NOMO-1 (cell line): ENCODE measurements around the gene KCNK4.
"Not testable (repeated sequence)": the region's sequence is repeated elsewhere in the genome, so short reads cannot be mapped to it uniquely, and the experiment has no call there.

Experiments
- DNase-seq, 2 experiments: peaks; one replicate each; lab custom pipeline; 2025; ENCODE audit not compliant: unreplicated experiment in 2 of 2; lab: John Stamatoyannopoulos, UW

The KCNK4 gene

GRCh38 chr11:64291262-64291751 lies at the start of gene KCNK4:
Gene KCNK4 (plus strand): TSS chr11:64291302. CDS start chr11:64293019, 1,717 bp downstream.
- no peak for DNase-seq

DNA sequence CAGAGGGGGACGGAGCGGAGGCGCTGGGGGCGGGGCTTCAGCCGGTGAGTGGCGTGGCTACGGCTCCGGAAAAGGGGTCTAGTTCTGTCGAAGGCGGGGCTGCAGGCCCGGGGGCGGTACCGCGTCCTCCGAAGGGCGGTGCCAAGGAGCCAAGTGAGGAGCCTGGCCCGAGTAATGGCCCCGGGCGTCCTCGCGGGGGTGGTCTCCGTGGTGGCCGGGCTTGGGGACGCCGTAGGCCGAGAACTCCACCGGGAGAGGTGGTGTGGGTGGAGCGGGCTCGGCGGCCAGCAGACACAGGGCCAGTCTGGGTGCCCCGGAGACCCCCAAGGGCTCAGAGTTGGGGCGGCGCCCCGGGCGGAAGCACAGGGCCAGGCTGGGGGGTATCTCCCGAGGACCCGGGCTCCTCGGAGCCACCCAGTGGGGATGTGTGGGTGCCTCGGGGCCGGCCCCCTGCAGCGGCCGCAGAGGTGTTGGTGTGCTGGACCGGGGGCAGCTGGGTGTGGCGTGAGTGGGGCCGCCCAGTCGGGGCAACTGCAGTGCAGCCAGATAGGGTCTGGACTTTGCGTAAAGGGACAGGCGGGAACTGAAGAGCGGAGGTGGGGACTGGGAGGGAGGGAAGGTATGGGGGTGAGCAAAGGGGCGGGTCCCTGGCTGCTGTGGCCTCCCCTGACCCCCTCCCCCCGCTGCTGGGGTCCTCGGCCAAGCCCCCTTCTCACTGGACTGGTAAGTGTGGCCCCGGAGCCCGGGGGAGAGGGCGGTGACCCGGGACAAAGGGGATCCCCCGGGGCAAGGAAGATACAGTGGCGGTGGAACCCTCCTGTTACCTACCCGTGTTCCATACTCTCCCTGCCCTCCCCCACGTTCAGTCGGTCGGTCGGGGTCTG lies 49.4 kb upstream of the KCNK4 start:
- peak in 1 of 2 experiments; percentile 97 for DNase-seq

DNA sequence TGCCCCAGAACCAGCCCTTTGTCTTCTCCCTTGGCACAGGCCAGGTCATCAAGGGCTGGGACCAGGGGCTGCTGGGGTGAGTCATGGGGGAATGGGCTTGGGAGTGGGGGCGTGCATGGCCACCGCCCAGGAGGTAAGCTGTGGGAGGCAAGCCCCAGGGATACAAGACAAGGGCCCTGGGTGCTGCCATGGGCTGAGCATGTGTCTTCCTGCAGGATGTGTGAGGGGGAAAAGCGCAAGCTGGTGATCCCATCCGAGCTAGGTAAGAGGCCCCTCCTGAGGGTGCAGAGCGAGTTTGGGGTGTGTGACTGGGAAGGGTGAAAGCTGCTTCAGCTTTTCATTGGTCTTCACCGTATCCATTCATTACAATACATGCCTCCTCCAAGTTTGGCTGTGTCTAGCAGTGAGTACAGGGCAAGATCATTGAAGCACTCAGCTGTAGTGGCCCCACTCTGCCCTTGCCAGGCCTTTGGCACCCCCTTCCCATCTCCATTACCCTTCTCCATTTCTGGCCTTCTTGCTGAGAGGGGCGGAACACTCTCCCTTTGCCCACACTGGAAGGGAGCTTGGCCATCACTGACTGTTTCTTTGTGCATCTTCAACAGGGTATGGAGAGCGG lies 47.8 kb upstream of the KCNK4 start:
- no peak for DNase-seq

DNA sequence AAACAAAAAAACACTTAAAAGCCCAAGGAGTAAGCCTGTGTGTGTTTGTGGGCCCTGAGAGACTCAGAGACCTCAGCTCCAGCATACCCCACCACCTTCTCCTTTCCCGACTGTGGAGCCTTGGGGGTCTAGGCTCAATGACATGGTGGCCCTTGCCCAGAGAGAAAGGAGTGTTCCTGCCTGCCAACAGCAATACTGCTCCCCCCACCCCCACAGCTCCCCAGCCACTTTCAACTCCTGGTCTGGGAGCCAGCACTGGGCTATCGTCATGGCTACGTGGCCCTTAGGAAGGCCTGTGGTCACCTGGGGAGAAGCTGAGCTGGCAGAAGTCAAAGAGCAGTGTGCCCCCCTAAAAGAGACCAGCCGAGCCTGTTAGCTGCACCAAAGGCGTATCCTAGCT lies 47.0 kb upstream of the KCNK4 start:
- no peak for DNase-seq

DNA sequence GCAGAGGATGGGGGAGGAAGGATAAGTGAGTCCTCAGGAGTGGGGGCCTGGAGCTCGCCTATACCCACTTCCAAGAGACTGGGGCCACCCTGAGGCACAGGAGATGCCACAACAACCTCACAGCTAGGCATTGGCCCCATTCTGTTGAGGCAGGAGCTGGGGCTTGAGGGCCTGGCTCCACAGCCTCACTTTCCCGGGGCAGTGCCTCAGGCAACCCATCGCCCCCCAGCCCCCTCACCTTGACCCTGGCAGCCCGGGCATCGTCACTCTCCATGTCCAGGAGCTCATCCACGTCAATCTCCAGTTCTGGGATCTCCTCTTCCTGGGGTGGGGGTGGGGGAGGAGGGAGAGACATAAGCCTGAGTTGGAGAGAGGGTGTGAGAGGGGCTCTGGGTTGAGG lies 46.1 kb upstream of the KCNK4 start:
- no peak for DNase-seq

- DNase-seq: no peak
Observed at GRCh38 chr11:64245401-64245796, 45.7 kb upstream of the KCNK4 start.

DNA sequence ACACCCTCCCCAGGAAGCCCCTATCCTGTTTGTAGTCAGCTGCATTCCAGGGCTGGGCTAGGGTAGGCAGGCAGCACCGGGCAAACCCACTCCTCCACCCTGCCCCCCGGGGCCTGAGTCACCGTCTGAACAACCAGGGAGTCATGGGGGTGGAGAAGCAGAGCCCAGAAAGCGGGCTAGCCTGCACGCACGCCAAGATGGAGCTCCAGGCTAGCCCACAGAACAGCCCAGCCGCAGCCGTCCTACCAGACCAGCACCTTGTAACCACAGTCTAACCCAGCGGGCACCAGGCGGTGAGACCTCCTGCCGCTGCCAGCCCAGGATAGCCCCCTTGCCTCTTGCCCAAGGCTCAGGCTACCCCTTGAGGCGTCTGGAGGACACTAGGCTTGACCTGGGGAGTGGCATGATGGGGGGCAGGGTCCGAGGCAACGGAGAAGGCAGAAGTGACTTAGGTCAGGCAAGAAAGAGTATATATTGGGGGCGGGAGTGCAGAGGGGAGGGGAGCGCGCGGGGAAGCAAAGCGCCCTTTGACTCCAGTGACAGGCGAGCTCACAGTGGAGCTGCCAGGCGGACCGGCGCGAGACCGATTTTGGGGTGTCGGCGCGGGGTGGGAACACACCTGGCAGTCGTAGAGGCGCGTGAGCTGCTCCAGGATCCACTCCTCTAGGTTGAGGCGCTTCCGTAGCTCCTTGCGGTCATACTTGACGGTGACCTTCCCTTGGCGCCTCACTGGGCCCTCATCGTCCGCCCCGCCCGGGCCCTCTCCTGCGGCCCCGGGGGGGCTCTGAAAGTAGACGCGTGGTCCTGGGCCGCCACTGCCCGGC lies 45.1 kb upstream of the KCNK4 start:
- DNase-seq: peak; percentile 38 to 41

DNA sequence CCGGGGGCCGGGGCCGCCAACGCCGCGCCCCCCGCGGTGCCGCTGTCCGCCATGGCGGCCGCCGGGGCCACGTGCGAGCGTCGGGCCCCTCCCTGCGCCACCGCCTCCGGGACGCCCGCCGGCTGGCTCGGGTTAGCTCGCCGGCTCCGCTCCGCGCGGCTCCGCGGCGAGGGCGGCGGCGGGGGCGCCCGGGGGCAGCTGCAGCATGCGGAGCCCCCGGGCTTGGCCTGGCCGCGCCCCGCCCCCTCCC lies 44.6 kb upstream of the KCNK4 start:
- DNase-seq: not testable (repeated sequence)

DNA sequence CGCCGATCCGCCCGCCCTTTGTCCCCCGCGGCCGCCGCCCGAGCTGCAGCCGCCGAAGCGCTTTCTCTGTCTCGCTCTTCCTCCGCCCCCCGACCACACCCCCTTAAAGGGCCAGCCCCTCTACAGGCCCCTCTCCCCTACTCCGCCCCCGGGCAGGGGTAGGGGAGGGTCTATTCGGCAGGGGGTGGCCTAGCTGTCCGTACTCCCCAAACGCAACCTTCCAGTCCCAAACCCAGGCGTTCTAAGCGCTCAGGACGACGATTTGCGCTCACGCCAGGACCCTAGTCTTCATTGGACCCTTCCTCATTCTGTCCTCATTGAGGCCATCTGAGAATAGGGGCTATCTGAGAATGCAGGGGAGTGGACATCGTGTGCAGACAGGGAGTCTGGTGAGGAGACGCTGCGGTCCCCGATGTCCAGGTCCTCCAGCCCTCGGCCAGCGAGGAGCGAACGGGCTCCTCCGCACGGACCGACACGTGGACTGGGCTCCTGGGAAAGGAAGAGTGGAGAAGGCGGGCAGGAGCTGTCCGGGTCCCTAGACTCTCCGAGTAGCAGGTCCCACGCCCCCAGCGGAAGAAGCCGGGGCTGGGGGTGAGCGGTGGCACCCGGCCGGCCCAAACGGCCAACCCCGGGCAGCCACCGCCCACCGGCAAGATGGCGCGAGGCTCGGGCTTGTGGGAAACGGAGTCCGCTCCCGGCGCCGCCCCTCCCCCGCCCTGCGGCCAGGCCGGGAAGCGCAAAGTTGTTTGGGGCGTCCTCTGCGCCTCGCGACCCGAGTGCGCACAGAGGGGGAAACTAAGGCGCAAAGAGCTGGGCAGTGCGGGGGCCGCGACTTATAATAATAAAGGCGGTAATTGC lies 44.0 kb upstream of the KCNK4 start, which contains the start of gene PPP1R14B:
Gene PPP1R14B, minus strand, starts transcription at position 73 of the 858 bp plus-strand sequence. CDS start 270 bp downstream, outside the sequence.
- peak; percentile 70 to 92 for DNase-seq

GRCh38 chr11:64247729-64248531 lies 43.2 kb upstream of the KCNK4 start:
- no peak for DNase-seq

GRCh38 chr11:64248578-64248977 lies 42.5 kb upstream of the KCNK4 start:
- no peak for DNase-seq

DNA sequence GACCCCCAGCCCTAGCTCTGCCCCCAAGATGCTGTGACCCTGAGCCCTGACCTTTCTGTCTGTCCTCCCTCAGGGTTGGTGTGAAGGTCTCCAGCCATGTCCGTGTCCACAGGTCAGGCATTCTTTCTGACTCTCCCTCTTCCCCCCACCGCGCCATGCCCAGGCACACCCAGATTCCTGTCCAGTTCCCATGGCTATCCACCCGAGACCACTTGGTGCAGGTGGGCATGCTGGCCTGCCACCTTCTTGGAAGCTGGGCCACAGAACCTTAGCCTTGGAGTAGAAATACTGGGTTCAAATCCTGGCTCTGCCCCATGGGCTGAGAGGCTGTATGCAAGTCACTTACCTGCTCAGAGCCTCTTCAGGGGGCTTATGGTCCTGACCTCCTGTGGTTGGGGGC lies 42.1 kb upstream of the KCNK4 start:
- DNase-seq: no peak

DNA sequence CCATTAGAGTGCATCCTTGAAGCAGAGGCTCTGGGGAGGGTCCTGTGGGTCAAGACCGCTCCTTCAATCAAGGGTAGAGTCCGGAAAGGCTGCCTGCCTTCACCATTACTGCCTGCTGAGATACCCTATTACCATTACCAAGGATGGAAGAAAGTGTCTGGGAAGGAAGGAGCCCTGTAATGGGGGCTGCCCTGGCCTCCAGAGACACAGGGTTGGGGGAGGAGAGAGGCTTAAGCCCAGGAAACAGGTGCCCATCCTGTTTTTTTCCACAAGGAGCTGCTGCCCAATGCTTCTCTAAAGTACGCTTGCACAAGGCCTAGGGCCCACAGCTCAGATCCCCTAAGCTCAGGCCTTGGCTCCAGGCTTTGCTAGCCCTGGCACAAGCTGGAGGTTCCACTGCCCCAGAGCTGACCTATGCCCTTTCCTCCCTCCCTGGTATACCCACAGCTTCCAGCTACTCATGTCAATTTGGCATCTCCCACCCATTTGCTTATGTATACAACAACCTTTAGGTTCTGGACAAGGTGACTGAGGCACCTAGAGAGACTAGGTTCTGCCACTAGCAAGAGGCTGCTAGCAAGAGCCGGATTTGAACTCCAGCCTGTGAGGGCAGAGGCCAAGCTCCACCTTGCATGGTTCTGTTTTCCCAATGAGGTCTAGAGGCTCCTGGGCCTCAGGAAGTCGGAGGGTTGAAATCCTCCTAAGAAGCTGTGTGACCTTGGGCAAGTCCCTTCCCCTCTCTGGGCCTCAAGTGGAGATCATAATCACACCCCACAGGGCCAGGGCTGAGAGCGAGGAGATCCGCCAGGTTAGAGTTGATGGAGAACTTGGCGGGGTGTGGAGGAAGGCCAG lies 41.3 kb upstream of the KCNK4 start:
- no peak for DNase-seq

DNA sequence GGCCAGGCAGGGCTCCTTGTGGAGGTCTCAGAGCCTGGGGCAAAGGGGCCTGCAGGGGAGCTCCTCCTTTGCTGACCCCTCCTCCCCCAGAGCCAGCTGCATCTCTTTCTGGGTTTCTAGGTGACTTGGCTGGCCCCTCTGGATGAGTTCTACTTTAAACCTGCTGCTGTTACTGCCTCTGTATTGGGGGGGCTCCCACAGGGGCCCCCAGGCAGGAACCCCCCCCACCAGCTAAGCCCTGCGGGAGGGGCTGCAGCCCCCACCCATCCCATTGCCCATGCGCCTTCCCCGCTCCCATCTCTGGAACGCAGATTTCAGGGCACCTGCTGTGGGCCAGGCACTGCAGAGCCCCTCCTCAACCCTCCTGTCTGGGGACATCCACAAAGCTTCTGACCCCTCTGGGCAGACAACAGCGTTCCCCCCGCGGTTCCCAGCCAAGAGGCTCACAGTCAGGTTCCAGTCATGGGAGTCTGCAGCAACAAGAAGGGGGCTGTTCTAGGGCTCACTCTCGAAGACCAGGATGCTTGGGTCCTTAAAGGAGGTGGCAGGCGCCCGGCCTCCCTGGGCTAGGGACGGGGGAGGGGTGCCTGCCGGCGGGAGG lies 40.6 kb upstream of the KCNK4 start:
- no peak for DNase-seq

DNA sequence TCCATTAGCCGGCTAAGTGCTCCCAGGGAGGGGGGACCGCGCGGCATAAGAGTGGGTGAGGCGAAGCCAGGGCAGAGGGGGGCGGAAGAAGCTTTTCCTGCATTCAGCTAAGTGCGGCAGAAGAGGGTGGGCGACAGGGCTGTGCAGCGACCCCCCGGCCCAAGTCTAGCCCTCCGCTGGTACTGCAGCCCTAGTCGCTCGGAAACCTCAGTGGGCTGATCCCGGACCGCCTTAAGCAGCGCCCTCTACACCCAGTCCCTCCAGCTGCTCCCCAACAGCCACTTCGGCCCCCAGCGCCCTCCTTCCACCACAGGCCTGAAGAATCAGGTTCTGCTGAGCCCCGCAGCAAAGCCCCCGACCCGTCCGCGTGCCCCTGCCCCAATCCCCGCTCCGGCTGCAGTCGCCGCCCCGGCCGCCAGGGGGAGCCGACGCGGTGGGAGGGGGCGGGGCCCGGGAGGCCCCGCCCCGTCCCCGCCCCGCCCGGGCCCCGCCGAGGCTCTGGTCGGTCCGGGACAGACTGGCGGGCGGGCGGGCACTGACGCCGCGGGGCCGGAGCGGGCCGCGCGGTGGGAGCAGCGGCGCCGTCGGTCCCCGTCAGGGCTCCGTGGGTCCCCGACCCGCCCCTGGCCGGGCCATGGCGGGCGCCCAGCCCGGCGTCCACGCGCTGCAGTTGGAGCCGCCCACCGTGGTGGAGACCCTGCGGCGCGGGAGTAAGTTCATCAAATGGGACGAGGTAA lies 39.9 kb upstream of the KCNK4 start, which contains the start of gene PLCB3:
Gene PLCB3, plus strand, starts transcription at position 515 of the 737 bp plus-strand sequence. Its CDS starts 120 bp downstream, at position 635.
- DNase-seq: peak; percentile 47 to 48

DNA sequence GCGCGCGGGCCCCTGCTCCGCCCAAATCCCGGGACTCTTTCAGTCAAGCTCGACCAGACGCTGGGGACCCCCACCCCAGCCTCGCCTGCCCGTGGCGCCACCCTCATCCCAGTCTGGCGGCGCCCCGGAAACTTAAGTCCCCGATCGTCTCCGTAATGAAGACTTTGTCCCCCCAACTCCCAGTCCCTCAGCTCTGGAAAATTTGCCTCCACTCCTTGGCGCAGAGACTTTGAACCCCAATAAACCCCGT lies 39.4 kb upstream of the KCNK4 start:
- no peak for DNase-seq

DNA sequence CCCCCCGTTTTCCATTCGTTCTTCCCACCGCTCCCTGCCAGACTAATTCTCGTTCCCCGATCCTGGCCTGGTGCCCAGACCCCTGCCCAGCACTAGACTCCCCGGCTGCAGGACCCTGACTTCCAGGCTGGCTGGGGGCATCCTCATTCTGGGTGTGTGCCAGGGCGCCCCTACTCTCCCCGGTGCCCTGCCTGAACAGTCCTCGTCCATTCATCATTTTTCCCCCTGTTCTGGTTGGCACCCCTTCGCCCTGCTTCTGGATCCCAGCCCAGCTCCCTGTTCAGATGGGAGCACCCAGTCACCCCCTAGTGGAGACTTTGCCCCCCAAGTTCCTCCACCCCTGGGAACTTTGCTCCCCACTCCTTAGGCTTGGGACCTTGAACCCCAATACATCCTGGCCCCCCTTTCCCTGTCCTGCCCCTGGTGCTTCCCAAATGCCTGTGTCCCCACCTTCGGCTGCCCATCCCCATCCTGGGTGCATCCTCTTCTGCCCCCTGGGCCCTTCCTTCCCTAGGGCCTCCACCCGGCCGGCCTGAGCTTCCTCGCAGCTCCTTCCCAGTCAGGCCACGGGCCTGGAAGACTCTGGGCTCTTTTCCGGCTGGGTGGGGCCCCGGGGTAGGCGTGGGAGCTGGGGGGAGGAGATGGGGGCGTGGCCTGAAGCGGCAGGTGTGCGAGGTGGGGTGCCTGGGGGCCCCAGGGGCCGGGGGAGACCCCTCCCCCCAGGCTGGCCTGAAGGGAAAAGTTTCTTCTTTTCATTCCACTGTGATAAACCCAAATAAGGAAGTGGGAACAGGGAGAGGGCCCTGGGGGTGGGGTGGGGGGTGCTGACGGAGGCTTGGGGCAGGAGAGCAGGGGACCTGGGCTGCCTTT lies 38.9 kb upstream of the KCNK4 start:
- DNase-seq: no peak
